Subcutaneous abdominal adipose tissue (tissue), 5 donors: ENCODE measurements around the gene SCAPER.
A peak's percentile ranks its signal among the peaks of the same experiment; 100 is the strongest.

Source experiments
- H3K27ac ChIP-seq: one replicate; pipeline ENCODE4 v1.7.0; 2013; ENCODE audit warnings: low read depth, mild to moderate bottlenecking, inconsistent platforms, low read length, moderate library complexity
- H3K27me3 ChIP-seq, 5 donors: one replicate each; pipeline ENCODE4 v1.7.0; 2013; ENCODE audit warnings: low read length in 5 of 5, inconsistent platforms in 1 of 5; ENCODE audit not compliant: control insufficient read depth in 5 of 5, insufficient read depth in 4 of 5
- H3K36me3 ChIP-seq, 5 donors: one replicate each; pipeline ENCODE4 v1.7.0; 2013; ENCODE audit warnings: low read length in 5 of 5; ENCODE audit not compliant: control insufficient read depth in 5 of 5, insufficient read depth in 5 of 5
- H3K4me1 ChIP-seq, 5 donors: one replicate each; pipeline ENCODE4 v1.7.0; 2013; ENCODE audit warnings: low read length in 5 of 5, mild to moderate bottlenecking in 3 of 5, moderate library complexity in 1 of 5; ENCODE audit not compliant: control insufficient read depth in 5 of 5, insufficient read depth in 5 of 5
- H3K4me3 ChIP-seq, 5 donors: one replicate each; pipeline ENCODE4 v1.7.0; 2013; ENCODE audit warnings: low read length in 5 of 5, low read depth in 1 of 5
- H3K9ac ChIP-seq, 5 donors: one replicate each; pipeline ENCODE4 v1.7.0; 2013; ENCODE audit warnings: low read length in 5 of 5, mild to moderate bottlenecking in 4 of 5, moderate library complexity in 3 of 5
- H3K9me3 ChIP-seq, 5 donors: one replicate each; pipeline ENCODE4 v1.7.0; 2013; ENCODE audit warnings: low read length in 5 of 5; ENCODE audit not compliant: control insufficient read depth in 5 of 5
- donor health status: healthy.
- donor health status: healthy.
- donor health status: healthy.
- donor health status: healthy.
- donor health status: healthy.

SCAPER gene

DNA sequence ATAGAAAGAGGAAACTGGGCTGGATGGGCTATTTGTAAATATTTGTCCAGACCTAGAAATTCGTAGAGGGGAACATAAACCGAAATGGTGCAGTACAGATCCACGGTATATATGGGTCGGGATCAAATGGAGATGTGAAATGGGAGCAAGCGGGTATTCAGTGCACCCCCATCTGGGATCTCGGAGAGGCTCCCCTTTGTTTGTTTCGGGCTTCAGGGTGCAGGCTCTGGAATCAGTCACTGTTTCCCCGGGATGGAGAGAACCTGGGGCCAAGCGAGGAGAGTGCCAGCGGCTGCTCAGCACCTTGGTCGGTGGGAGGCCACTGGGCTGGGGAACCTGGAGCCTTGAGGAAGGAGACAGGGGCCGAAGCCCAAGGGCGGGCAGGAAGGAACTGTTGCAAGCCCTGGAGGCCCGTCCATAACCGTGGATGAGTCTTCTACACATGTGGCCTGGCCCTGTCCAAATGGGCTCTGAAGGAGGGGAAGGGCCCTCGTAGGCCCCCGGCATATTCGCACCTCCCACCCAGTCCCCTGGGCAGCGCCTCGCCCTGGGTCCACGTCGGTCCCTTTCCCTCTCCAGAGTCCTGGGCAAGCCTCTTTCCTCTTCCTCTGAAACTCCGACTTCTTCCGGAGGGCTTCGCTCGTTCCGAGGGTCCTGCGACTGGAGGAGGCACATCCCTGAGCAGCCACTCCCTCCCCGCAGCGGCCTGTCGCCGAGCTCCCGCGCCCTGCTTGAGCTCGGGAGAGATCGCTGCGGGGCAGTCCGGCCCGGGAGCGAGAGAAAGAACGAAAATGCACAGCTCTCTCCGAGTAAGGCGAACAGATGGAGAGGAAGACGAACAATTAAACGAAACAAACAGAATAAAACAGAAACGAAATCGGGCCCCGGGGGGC lies 565.6 kb downstream of the SCAPER start:
- peaks cover 2 to 78% (median 66%) of the 10 kb centered on the region in 5 donors for H3K4me1 ChIP-seq
- H3K27ac ChIP-seq = no peak overlapping the region
- no peak overlapping the region for H3K9ac ChIP-seq
- peak overlapping the region in 4 of 5 donors; percentile 50 to 60 (median 53) for H3K4me3 ChIP-seq
- H3K36me3 ChIP-seq = no peaks in the 10 kb centered on the region
- H3K27me3 ChIP-seq = peaks cover 72 to 97% (median 89%) of the 10 kb centered on the region in 5 donors
- no peaks in the 10 kb centered on the region for H3K9me3 ChIP-seq

DNA sequence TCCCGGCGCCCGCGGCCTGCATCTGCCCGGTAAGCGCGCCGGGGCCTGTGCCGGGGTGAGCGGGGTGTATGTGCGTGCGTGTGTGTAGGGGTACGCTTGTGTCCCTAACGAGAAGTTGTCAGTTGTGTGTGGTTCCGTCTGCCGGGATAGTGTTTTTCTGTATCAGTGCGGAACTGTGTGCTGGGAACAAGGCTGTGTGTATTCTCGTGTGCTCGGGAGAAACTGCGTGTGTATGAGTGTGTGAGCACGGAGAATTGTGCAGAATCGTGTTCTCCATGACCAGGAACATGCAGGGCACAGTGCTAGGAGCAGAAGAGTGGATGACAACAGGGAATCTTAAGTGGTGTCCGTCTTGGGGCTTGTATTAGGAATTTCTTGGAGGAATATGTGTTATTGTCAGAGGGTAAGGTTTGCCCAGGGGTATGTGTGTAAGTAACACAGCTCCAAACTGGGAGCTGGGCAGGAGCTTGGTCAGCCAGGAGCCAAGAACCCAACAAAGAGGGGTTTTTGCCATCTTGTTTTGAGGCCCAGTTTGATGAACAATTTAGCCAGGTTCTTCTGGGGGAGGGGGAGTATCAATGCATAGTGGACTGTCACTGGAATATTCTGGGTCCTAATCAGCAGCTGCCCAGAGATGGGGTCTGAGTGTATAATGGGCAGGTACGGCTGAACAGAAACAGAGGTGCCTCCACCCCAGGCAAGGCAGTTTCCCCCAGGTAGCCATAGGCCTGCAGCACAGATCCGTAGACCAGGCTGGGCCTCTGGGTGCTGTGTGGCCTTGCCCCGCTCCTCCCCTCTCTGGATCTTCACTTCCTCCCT lies 566.4 kb downstream of the SCAPER start:
- Histone ChIP-seq H3K4me3 (peak overlapping the region in 2 of 5 donors; percentile 19 to 56), H3K27me3 (peaks cover 80 to 97% (median 89%) of the 10 kb centered on the region in 5 donors)

DNA sequence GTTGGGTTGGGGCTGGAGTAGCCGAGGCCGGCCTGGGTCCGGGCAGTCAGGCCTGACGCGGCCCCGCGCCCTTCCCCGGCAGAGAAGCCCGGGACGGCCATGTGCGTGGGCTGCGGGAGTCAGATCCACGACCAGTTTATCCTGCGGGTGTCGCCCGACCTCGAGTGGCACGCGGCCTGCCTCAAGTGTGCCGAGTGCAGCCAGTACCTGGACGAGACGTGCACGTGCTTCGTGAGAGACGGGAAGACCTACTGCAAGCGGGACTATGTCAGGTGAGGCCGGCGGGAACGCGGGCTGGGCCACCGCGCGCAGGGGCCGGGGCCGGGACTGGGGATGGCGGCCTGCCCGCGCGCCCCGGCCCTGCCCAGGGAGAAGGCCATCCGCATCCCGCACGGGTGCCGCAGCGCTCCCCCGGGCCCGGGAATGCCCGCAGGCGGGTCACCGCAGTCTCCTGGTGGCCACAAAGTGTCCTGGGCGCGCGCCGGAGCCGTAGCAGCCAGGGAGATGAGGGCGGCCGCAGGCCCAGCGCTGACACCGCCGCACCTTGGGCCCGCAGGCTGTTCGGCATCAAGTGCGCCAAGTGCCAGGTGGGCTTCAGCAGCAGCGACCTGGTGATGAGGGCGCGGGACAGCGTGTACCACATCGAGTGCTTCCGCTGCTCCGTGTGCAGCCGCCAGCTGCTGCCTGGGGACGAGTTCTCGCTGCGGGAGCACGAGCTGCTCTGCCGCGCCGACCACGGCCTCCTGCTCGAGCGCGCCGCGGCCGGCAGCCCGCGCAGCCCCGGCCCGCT lies 567.2 kb downstream of the SCAPER start:
- H3K9me3 ChIP-seq = no peaks in the 10 kb centered on the region
- peaks cover 76 to 97% (median 91%) of the 10 kb centered on the region in 5 donors for H3K27me3 ChIP-seq
- no peak overlapping the region for H3K27ac ChIP-seq
- peak overlapping the region in 2 of 5 donors; percentile 5 to 45 for H3K4me3 ChIP-seq
- H3K36me3 ChIP-seq = no peaks in the 10 kb centered on the region
- H3K9ac ChIP-seq = no peak overlapping the region
- peaks cover 2 to 75% (median 66%) of the 10 kb centered on the region in 5 donors for H3K4me1 ChIP-seq

More for the DNA sequence above, 566.4 kb downstream of the SCAPER start:
- Histone ChIP-seq H3K9me3 (no peaks in the 10 kb centered on the region), H3K4me1 (peaks cover 2 to 78% (median 66%) of the 10 kb centered on the region in 5 donors), H3K27ac (no peak overlapping the region), H3K36me3 (no peaks in the 10 kb centered on the region), H3K9ac (no peak overlapping the region)

DNA sequence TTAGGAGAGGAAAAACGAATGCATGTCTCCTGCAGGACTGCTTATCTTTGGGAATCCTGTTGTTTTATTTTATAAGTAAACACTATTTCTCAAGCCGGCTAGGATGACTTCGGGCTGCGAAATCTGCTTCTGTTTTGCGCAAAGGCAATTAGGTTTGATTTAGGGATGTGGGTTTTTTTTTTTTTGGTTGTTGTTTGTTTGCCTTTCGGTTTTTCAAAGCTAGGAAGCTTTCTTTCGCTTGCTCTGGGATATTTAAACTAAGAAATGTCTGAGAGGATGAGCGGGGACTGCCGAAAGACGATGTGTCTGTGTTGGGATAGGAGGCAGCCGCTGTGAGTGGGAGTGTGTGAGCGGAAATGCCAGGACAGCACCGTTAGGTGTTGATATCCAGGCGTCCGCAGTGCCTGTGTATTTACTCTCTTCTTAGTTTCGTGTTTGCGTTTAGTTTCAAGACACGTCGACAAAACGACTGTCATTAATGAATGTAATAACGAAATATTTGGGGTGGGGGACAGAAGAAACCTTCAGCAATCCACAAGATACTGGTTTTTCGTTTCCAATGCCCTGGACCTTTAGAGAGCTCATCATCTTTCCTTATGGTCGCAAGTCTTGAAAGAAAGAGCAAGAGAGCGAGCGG lies 568.0 kb downstream of the SCAPER start:
- Histone ChIP-seq H3K36me3 (no peaks in the 10 kb centered on the region), H3K4me1 (peaks cover 2 to 68% (median 60%) of the 10 kb centered on the region in 5 donors), H3K9ac (no peak overlapping the region), H3K27me3 (peaks cover 71 to 92% (median 86%) of the 10 kb centered on the region in 5 donors), H3K4me3 (peak overlapping the region in 2 of 5 donors; percentile 31 to 48), H3K9me3 (no peaks in the 10 kb centered on the region), H3K27ac (no peak overlapping the region)

DNA sequence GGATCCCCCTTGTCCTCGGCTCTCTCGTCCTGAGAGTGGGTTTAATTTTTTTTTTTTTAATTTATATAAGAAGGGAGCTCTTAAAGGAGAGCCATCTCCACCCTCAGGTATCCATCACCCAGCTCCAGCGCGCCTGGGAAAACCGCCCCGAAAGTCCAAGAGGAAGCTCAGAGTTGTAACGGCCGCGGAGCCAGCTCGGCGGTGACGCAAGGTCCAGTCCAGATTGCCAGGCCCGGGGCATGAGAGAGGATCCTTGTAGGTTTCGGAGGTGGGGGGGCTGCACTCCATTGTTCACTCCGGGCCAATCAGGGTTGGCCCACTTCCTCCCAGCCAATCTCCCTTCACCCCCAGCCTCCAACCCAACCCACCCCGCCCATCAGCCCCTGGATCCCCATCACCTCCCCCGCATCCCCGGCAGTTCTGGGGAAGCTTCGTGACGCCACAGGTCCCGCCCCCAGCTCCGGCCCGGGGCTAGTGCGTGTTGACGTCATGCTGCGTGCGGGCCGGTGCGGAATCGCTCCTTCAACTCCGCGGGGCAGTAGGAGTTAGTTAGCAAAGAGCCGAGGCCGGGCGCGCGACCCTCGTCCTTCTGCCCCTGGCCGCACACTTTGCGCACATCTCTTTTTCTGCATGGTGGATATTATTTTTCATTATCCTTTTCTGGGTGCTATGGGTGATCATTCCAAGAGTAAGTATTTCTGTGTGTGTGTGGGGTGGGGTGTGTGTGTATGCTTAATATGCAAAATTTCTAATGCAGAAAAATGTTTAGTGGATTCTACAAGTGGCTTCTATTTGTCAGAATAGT lies 568.7 kb downstream of the SCAPER start, which contains the start of gene ISL2:
ISL2 (plus strand) TSS at position 520 of the 805 bp plus-strand sequence; CDS start at position 631, 111 bp downstream.
- no peak within 1 kb of the TSS for H3K27ac ChIP-seq
- H3K4me1 ChIP-seq = peaks cover 2 to 61% (median 53%) of the 10 kb centered on the region in 5 donors
- H3K27me3 ChIP-seq = peaks cover 65 to 85% (median 79%) of the 10 kb centered on the region in 5 donors
- no peaks in the 10 kb centered on the region for H3K36me3 ChIP-seq
- H3K9me3 ChIP-seq = no peaks in the 10 kb centered on the region
- no peak within 1 kb of the TSS for H3K9ac ChIP-seq
- H3K4me3 ChIP-seq = peak within 1 kb of the TSS in 3 of 5 donors; percentile 4 to 48 (median 31)

DNA sequence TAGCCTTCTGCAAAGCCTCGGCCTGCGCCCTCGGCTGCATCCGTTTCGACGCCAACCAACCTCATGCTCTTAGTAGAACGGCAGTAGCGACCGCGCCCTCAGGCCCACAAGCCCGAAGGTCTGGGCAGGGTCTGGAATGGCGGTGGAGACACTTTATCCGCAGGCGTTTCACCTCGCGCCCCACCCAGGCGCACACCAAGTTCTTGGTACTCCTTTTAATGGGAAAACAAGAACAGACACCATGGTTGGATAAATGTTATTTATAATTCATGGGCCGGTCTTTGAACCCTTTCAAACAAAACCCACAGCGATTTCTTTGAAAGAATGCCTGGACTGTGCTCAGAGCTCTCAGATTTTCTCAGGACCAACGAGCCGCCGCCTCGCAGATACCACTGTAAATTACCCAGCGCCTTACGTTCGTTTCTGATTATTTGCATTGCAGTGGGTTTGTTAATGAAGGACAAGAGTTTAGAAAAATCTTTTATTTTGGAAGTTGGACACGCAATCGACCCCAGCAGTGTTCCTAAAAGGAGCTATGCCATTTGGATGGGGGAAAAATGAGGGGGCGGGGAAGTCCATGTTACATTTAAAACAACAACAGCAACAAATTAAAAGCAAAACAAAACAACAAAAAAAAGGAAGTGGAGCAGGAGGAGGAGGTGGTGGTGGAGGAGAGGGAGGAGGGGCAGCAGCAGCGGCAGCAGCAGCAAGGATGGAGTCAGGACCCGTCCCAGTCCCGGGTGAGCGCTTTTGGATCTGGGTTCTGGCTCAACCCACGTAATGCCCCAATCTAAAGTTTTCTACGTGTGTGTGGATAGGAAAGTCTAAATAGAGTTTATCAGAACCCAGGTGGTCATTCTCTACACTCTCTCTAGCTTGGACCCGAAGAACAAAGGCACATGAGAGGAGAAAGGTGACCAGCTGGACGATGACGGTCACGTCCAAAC lies 569.6 kb downstream of the SCAPER start:
- Histone ChIP-seq H3K36me3 (no peaks in the 10 kb centered on the region), H3K9me3 (no peaks in the 10 kb centered on the region), H3K27ac (no peak overlapping the region), H3K9ac (no peak overlapping the region), H3K4me3 (peak overlapping the region in 3 of 5 donors; percentile 4 to 48 (median 31)), H3K4me1 (peaks cover 0 to 53% (median 45%) of the 10 kb centered on the region in 5 donors), H3K27me3 (peaks cover 59 to 77% (median 72%) of the 10 kb centered on the region in 5 donors)

DNA sequence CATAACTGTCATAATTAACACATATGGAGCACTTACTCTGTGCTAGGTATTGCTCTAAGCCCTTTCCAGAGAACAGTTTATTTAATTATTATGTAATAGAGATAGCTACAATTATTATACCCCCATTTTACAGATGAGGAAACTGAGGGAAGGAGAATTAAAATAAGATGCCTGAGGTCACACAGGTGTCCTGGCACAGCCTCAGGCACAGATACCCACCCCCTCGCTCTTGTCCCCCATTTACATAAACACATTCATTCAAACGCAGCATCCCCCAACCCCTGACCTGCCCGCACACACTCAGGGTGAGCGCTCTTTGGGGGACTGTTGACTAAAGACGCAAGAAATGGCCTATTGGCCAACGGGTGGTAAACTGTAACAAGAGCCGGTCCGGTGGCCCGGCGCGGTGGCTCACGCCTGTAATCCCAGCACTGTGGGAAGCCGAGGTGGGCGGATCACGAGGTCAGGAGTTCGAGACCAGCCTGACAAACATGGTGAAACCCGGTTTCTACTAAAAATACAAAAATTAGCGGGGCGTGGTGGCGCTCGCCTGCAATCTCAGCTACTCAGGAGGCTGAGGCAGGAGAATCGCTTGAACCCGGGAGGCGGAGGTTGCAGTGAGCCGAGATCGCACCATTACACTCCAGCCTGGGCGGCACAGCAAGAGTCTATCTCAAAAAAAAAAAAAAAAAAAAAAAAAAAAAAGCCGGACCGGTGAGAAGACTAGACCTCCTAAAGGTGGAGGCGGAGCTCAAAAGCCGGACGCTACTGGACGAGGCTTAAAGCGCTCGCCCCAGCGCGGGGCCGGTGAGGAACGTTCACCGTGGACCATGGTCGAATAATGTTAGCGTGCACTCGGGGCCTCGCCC lies 570.5 kb downstream of the SCAPER start:
- Histone ChIP-seq H3K27ac (no peak overlapping the region), H3K4me3 (no peak overlapping the region), H3K4me1 (peaks cover 3 to 50% (median 40%) of the 10 kb centered on the region in 5 donors), H3K9me3 (no peaks in the 10 kb centered on the region), H3K36me3 (no peaks in the 10 kb centered on the region), H3K9ac (no peak overlapping the region), H3K27me3 (peaks cover 52 to 72% (median 63%) of the 10 kb centered on the region in 5 donors)
